Activated CD4-positive, alpha-beta T cell treated with anti-CD3 and anti-CD28 coated beads, Interleukin-2, amount 10 ng/mL, durations not matched to agents 7 days and 5 days (primary cell): ENCODE measurements around the gene CNPY3. TPM values are rescaled to one million over a fixed set of nuclear protein-coding genes. Genes with fewer than 3 reads are reported as not detected.

Experiments used
- CTCF ChIA-PET: fragments of 350-600 bp; sonication (Branson Sonifier 250); formaldehyde crosslinking; loops from one replicate; lab custom pipeline; 2021; ENCODE audit warnings: antibody characterized with exemption; lab: Charles Lee
- POLR2A ChIA-PET: fragments of 350-600 bp; sonication (Branson Sonifier 250); formaldehyde crosslinking; loops from one replicate; lab custom pipeline; 2021; ENCODE audit warnings: antibody characterized with exemption; lab: Charles Lee
- DNase-seq: peaks from one replicate; pipeline ENCODE4 v3.0.0-alpha.2; 2020
- H3K27ac Mint-ChIP-seq: one replicate; pipeline ENCODE4 v1.8.0; 2021; ENCODE audit warnings: mild to moderate bottlenecking, moderate library complexity, mixed read lengths
- H3K27me3 Mint-ChIP-seq: one replicate; pipeline ENCODE4 v1.8.0; 2021; ENCODE audit warnings: mixed read lengths
- H3K36me3 Mint-ChIP-seq: one replicate; pipeline ENCODE4 v1.8.0; 2021; ENCODE audit warnings: low read depth, mixed read lengths
- H3K4me1 Mint-ChIP-seq: one replicate; pipeline ENCODE4 v1.8.0; 2021; ENCODE audit warnings: mixed read lengths
- H3K4me3 Mint-ChIP-seq: one replicate; pipeline ENCODE4 v1.8.0; 2021; ENCODE audit warnings: mild to moderate bottlenecking, moderate library complexity, mixed read lengths
- H3K9me3 Mint-ChIP-seq: one replicate; pipeline ENCODE4 v1.8.0; 2021; ENCODE audit warnings: mixed read lengths
- total RNA-seq, 2 experiments: library from RNA; stranded (reverse); gene quantifications; one replicate each; pipeline ENCODE4 v1.2.3, GENCODE V29; 2021

Gene CNPY3
- total RNA-seq, 2 experiments from 2014 or later: 69.7 to 75.0 TPM

GRCh38 chr6:42923666-42924065 is 5.6 kb upstream of the CNPY3 start:
- no peak overlapping the region for H3K27ac Mint-ChIP-seq
- H3K27me3 Mint-ChIP-seq: no peaks in the 10 kb centered on the region
- peaks cover 5% of the 10 kb centered on the region for H3K4me1 Mint-ChIP-seq
- H3K4me3 Mint-ChIP-seq: no peak overlapping the region
- POLR2A ChIA-PET: no interaction called here
- CTCF ChIA-PET: no interaction called here
- DNase-seq: no peak
- H3K9me3 Mint-ChIP-seq: no peaks in the 10 kb centered on the region
- H3K36me3 Mint-ChIP-seq: peaks cover 2% of the 10 kb centered on the region

- no peak overlapping the region for H3K4me3 Mint-ChIP-seq
- CTCF ChIA-PET: interaction anchor here (0.8 to 1.1 kb wide), 2 partner anchors 10 to 11 kb away, joined by 3 to 4 read pairs; no protein-coding TSS in a partner anchor
- POLR2A ChIA-PET: no interaction called here
- H3K36me3 Mint-ChIP-seq: peaks cover 9% of the 10 kb centered on the region
- H3K9me3 Mint-ChIP-seq: no peaks in the 10 kb centered on the region
- H3K27me3 Mint-ChIP-seq: no peaks in the 10 kb centered on the region
- peaks cover 9% of the 10 kb centered on the region for H3K4me1 Mint-ChIP-seq
- DNase-seq: no peak
- peak overlapping the region; percentile 16 for H3K27ac Mint-ChIP-seq
Observed at GRCh38 chr6:42925248-42925857, 3.9 kb upstream of the CNPY3 start.

- H3K4me3 Mint-ChIP-seq: peak overlapping the region; percentile 98
- H3K27me3 Mint-ChIP-seq: no peaks in the 10 kb centered on the region
- H3K9me3 Mint-ChIP-seq: no peaks in the 10 kb centered on the region
- peaks cover 43% of the 10 kb centered on the region for H3K4me1 Mint-ChIP-seq
- DNase-seq: peak; percentile 60
- H3K36me3 Mint-ChIP-seq: peaks cover 34% of the 10 kb centered on the region
- POLR2A ChIA-PET: interaction anchor here (0.5 to 2.2 kb wide), 11 partner anchors 40 to 244 kb away, joined by 3 to 13 read pairs (median 4); partner anchors contain the start of genes KLHDC3, MEA1, PEX6 and PPP2R5D
- H3K27ac Mint-ChIP-seq: peak overlapping the region; percentile 99
- CTCF ChIA-PET: interaction anchor here (0.7 to 2.1 kb wide), 12 partner anchors 9 to 243 kb away, joined by 3 to 5 read pairs (median 4); partner anchors contain the start of genes KLC4, KLHDC3, MEA1 and MRPL2
Observed at GRCh38 chr6:42929821-42930360, 611 bp downstream of the CNPY3 start.

GRCh38 chr6:42932412-42932811 is 3.1 kb downstream of the CNPY3 start:
- peaks cover 43% of the 10 kb centered on the region for H3K4me1 Mint-ChIP-seq
- ChIA-PET POLR2A (no interaction called here), CTCF (no interaction called here)
- no peaks in the 10 kb centered on the region for H3K27me3 Mint-ChIP-seq
- no peak overlapping the region for H3K27ac Mint-ChIP-seq
- peaks cover 49% of the 10 kb centered on the region for H3K36me3 Mint-ChIP-seq
- DNase-seq: no peak
- H3K4me3 Mint-ChIP-seq: no peak overlapping the region
- no peaks in the 10 kb centered on the region for H3K9me3 Mint-ChIP-seq

GRCh38 chr6:42933205-42933604 is 3.9 kb downstream of the CNPY3 start:
- CTCF ChIA-PET: interaction anchor here (0.6 kb wide), 1 partner anchor 14 kb away, joined by 3 read pairs; no protein-coding TSS in a partner anchor
- H3K27me3 Mint-ChIP-seq: no peaks in the 10 kb centered on the region
- no peak overlapping the region for H3K27ac Mint-ChIP-seq
- H3K4me1 Mint-ChIP-seq: peaks cover 42% of the 10 kb centered on the region
- peaks cover 53% of the 10 kb centered on the region for H3K36me3 Mint-ChIP-seq
- POLR2A ChIA-PET: no interaction called here
- no peak for DNase-seq
- no peaks in the 10 kb centered on the region for H3K9me3 Mint-ChIP-seq
- no peak overlapping the region for H3K4me3 Mint-ChIP-seq

GRCh38 chr6:42935322-42935721 is 6.0 kb downstream of the CNPY3 start:
- Mint-ChIP-seq H3K4me3 (no peak overlapping the region), H3K9me3 (no peaks in the 10 kb centered on the region), H3K4me1 (peaks cover 34% of the 10 kb centered on the region), H3K36me3 (peaks cover 52% of the 10 kb centered on the region), H3K27ac (no peak overlapping the region), H3K27me3 (no peaks in the 10 kb centered on the region)
- DNase-seq: no peak
- ChIA-PET POLR2A (no interaction called here), CTCF (interaction anchor here (0.9 kb wide), 2 partner anchors 10 to 33 kb away, joined by 3 to 4 read pairs; no protein-coding TSS in a partner anchor)

GRCh38 chr6:42936398-42936797 is 7.1 kb downstream of the CNPY3 start:
- Mint-ChIP-seq H3K27ac (no peak overlapping the region), H3K9me3 (no peaks in the 10 kb centered on the region), H3K27me3 (no peaks in the 10 kb centered on the region), H3K36me3 (peaks cover 54% of the 10 kb centered on the region), H3K4me3 (no peak overlapping the region), H3K4me1 (peaks cover 25% of the 10 kb centered on the region)
- DNase-seq: no peak
- CTCF ChIA-PET: no interaction called here
- POLR2A ChIA-PET: no interaction called here

GRCh38 chr6:42937548-42938427 is 8.5 kb downstream of the CNPY3 start:
- Mint-ChIP-seq H3K27me3 (no peaks in the 10 kb centered on the region), H3K9me3 (no peaks in the 10 kb centered on the region), H3K4me3 (no peak overlapping the region), H3K4me1 (peaks cover 13% of the 10 kb centered on the region), H3K36me3 (peaks cover 43% of the 10 kb centered on the region), H3K27ac (no peak overlapping the region)
- DNase-seq: no peak
- ChIA-PET CTCF (interaction anchor here (0.6 to 0.7 kb wide), 3 partner anchors 59 to 371 kb away, joined by 3 to 4 read pairs (median 3); partner anchors contain the start of gene CRIP3), POLR2A (interaction anchor here (0.6 kb wide), 1 partner anchor 144 kb away, joined by 3 read pairs; no protein-coding TSS in a partner anchor)

GRCh38 chr6:42938428-42938796 is 9.1 kb downstream of the CNPY3 start:
- Mint-ChIP-seq H3K27me3 (no peaks in the 10 kb centered on the region), H3K9me3 (no peaks in the 10 kb centered on the region), H3K36me3 (peaks cover 41% of the 10 kb centered on the region), H3K4me3 (no peak overlapping the region), H3K4me1 (peaks cover 7% of the 10 kb centered on the region), H3K27ac (no peak overlapping the region)
- ChIA-PET POLR2A (no interaction called here), CTCF (interaction anchor here (0.7 kb wide), 1 partner anchor 8 kb away, joined by 3 read pairs; no protein-coding TSS in a partner anchor)
- no peak for DNase-seq

- peaks cover 3% of the 10 kb centered on the region for H3K4me1 Mint-ChIP-seq
- no peaks in the 10 kb centered on the region for H3K27me3 Mint-ChIP-seq
- H3K4me3 Mint-ChIP-seq: no peak overlapping the region
- H3K36me3 Mint-ChIP-seq: peaks cover 40% of the 10 kb centered on the region
- DNase-seq: no peak
- ChIA-PET POLR2A (no interaction called here), CTCF (interaction anchor here (0.7 to 1.3 kb wide), 2 partner anchors 9 to 21 kb away, joined by 3 to 4 read pairs; no protein-coding TSS in a partner anchor)
- no peaks in the 10 kb centered on the region for H3K9me3 Mint-ChIP-seq
- peak overlapping the region; percentile 13 for H3K27ac Mint-ChIP-seq
Observed at GRCh38 chr6:42938987-42939809, 9.9 kb downstream of the CNPY3 start.

GRCh38 chr6:42939810-42940167 is 10.5 kb downstream of the CNPY3 start:
- Mint-ChIP-seq H3K9me3 (no peaks in the 10 kb centered on the region), H3K27ac (no peak overlapping the region), H3K27me3 (no peaks in the 10 kb centered on the region), H3K4me1 (no peaks in the 10 kb centered on the region), H3K4me3 (no peak overlapping the region), H3K36me3 (peaks cover 39% of the 10 kb centered on the region)
- ChIA-PET CTCF (interaction anchor here (1.3 kb wide), 1 partner anchor 20 kb away, joined by 4 read pairs; no protein-coding TSS in a partner anchor), POLR2A (no interaction called here)
- no peak for DNase-seq
